Measurements from ENCODE around the gene CALM3.

The CALM3 gene

DNA sequence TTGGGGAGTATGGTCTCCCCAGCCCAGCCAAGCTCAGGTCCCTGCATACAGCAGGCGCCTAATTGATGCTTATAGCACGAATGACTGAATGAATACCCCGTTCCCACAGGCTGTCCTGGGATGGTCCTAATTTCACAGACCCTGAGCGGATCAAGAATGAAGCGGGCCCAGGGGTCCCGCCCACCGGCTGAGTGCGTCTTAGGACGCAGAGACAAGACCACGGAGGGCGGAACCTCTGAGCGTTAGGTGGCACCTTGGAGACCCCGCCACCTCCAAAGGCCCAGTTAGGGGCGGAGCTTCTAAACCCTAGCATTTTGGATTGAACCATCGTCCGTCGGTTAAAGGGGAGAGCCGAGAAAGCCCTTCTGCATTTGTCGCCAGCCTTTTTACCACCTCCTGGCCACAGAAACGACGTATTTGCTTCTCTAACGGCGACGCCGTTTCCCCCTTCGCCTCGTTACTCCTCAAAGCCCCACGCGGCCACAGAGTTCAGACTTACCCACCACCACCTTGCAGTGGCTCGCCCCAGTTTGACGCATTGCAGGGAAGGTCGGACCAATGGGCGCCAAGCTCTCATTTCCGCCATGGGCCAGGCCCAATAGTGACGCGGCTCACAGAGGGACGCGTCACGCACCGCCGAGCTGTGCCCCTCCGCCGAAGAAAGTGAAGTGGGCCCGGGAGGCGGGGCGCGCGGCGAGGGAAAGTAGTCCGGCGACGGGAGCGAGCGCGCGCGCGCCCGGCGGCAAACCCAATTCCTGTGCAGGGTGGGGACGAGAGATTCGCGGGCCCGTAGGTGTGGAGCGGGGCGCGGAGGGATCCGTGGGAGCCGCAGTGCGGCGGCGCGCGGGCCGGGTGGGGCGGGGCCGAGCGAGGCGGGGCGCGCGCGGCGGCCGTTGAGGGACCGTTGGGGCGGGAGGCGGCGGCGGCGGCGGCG is 479 bp upstream of the CALM3 start:
- Histone ChIP-seq H3K79me2 (ENCODE audit: low read length) (peaks cover 44% of the 10 kb centered on the region), H3K36me3 (replicated peaks; ENCODE audit: insufficient read depth, low read length) (no peaks in the 10 kb centered on the region), H3K4me2 (ENCODE audit: low read depth, low read length) (peak overlapping the region; percentile 81), H3K9me3 (replicated peaks; ENCODE audit: insufficient read depth, low read length) (no peaks in the 10 kb centered on the region), H3F3A (ENCODE audit: insufficient read depth, low read length) (0 out of 2 replicates have a peak, but pooled peaks cover 3% of the 10 kb centered on the region), H3K9ac (ENCODE audit: low read length) (peak overlapping the region; percentile 99), H3K9me2 (replicated peaks; ENCODE audit: insufficient read depth, low read length) (no peaks in the 10 kb centered on the region), H2AFZ (ENCODE audit: low read length) (peak overlapping the region; percentile 94), H4K20me1 (ENCODE audit: insufficient read depth, low read length) (peaks cover 17% of the 10 kb centered on the region), H3K27ac (ENCODE audit: low read length) (peak overlapping the region; percentile 92), H3K4me3 (ENCODE audit: low read length) (peak overlapping the region; percentile 99), H3K4me1 (ENCODE audit: low read length) (peaks cover 13% of the 10 kb centered on the region), H3K27me3 (replicated peaks; ENCODE audit: insufficient read depth, low read length) (no peaks in the 10 kb centered on the region)
- DNase-seq, result peak; percentile 97
- TF ChIP-seq EZH2 (optimal IDR thresholded peaks at IDR 0.05; ENCODE audit: low read depth, low read length) (no peak), EZH2phosphoT487 (IDR thresholded peaks at IDR 0.05; ENCODE audit: low read length) (no peak)
- TF ChIP-seq, protein P1, sequence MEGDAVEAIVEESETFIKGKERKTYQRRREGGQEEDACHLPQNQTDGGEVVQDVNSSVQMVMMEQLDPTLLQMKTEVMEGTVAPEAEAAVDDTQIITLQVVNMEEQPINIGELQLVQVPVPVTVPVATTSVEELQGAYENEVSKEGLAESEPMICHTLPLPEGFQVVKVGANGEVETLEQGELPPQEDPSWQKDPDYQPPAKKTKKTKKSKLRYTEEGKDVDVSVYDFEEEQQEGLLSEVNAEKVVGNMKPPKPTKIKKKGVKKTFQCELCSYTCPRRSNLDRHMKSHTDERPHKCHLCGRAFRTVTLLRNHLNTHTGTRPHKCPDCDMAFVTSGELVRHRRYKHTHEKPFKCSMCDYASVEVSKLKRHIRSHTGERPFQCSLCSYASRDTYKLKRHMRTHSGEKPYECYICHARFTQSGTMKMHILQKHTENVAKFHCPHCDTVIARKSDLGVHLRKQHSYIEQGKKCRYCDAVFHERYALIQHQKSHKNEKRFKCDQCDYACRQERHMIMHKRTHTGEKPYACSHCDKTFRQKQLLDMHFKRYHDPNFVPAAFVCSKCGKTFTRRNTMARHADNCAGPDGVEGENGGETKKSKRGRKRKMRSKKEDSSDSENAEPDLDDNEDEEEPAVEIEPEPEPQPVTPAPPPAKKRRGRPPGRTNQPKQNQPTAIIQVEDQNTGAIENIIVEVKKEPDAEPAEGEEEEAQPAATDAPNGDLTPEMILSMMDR (IDR thresholded peaks at IDR 0.05; ENCODE audit: low read length), result no peak

DNA sequence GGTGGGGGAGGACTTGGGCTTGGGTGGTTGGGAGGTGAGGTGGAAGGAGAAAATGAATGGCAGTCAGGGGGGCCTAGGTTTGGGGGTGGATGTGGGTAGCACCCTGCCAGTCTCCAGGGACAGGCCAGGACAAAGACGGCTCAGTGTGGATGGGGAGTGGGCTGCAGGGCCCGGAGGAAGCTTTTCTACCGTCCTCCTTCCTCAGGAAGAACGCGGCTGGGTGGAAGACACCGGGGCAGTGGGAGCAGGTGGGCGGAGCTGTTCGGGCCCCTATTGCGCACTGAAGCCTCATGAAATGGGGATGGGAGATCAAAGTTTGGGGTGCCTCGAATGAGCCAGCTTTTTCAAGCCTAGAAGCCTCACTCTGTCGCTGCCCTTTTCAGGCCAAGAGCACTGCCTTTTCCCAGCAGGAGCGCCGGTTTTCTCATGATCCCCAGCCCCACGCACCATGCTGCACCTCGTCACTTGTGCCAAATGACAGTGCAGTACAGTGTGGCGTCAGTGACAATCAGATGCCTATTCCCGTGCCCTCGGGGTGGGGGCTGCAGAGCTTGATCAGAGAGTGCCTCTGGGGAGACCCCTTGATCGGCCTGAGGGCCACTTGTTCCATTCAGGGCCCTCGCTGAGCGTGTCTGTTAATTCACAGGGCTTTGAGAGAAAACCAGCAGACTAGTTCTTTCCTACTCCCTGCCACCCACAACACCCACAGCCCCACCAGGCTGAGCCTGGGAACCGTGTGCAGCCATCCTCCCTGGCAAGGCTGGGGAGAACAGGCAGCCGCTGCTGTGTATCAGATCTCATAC is 1.5 kb downstream of the CALM3 start:
- H4K20me1 ChIP-seq (ENCODE audit: insufficient read depth, low read length), result peaks cover 25% of the 10 kb centered on the region
- no peak overlapping the region for H2AFZ ChIP-seq (ENCODE audit: low read length)
- peak overlapping the region; percentile 95; the same call in 1 of the 2 replicates for H3K9ac ChIP-seq (ENCODE audit: low read length)
- H3K4me2 ChIP-seq (ENCODE audit: low read depth, low read length), result peak overlapping the region; percentile 81
- H3K27me3 ChIP-seq (replicated peaks; ENCODE audit: insufficient read depth, low read length), result no peaks in the 10 kb centered on the region
- H3K4me3 ChIP-seq (ENCODE audit: low read length), result peak overlapping the region; percentile 99
- no peaks in the 10 kb centered on the region for H3K9me3 ChIP-seq (replicated peaks; ENCODE audit: insufficient read depth, low read length)
- 0 out of 2 replicates have a peak, but pooled peaks cover 3% of the 10 kb centered on the region for H3F3A ChIP-seq (ENCODE audit: insufficient read depth, low read length)
- DNase-seq, result no peak
- TF ChIP-seq EZH2phosphoT487 (IDR thresholded peaks at IDR 0.05; ENCODE audit: low read length) (no peak), EZH2 (optimal IDR thresholded peaks at IDR 0.05; ENCODE audit: low read depth, low read length) (no peak)
- TF ChIP-seq, protein P1 (IDR thresholded peaks at IDR 0.05; ENCODE audit: low read length), result no peak
- peaks cover 51% of the 10 kb centered on the region for H3K79me2 ChIP-seq (ENCODE audit: low read length)
- H3K9me2 ChIP-seq (replicated peaks; ENCODE audit: insufficient read depth, low read length), result no peaks in the 10 kb centered on the region
- H3K4me1 ChIP-seq (ENCODE audit: low read length), result peaks cover 13% of the 10 kb centered on the region
- H3K27ac ChIP-seq (ENCODE audit: low read length), result no peak overlapping the region
- H3K36me3 ChIP-seq (replicated peaks; ENCODE audit: insufficient read depth, low read length), result no peaks in the 10 kb centered on the region

DNA sequence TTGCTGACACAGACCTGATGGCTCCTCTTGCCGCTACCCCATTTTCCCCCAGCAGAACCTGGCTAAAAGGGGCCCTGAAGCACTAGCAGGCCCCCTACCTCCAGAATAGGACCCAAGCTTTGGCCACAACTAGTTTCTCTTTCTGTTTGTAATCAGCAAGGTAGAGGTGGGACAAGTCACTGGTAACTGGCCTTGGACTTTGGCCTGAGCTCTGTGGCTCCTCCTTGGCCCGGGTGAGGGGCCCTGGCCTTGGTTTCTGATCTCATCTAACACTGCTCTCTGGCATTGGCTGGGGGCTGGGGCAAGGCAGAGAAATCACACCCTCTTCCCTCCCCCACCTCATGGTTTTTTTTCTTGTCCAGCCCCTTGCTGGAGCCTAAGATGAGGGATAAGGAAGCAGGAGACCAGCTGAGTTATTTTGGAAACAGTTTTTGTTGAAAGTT is 2.1 kb downstream of the CALM3 start:
- peak overlapping the region; percentile 81 for H3K4me2 ChIP-seq (ENCODE audit: low read depth, low read length)
- peaks cover 13% of the 10 kb centered on the region for H3K4me1 ChIP-seq (ENCODE audit: low read length)
- 0 out of 2 replicates have a peak overlapping the region, but pooled peaks have one; percentile 95 for H3K9ac ChIP-seq (ENCODE audit: low read length)
- H3K4me3 ChIP-seq (ENCODE audit: low read length), result peak overlapping the region; percentile 99
- H3K27me3 ChIP-seq (replicated peaks; ENCODE audit: insufficient read depth, low read length), result no peaks in the 10 kb centered on the region
- DNase-seq, result peak; percentile 35
- H3F3A ChIP-seq (ENCODE audit: insufficient read depth, low read length), result 0 out of 2 replicates have a peak, but pooled peaks cover 3% of the 10 kb centered on the region
- no peaks in the 10 kb centered on the region for H3K9me2 ChIP-seq (replicated peaks; ENCODE audit: insufficient read depth, low read length)
- TF ChIP-seq, protein P1 (IDR thresholded peaks at IDR 0.05; ENCODE audit: low read length), result no peak
- TF ChIP-seq EZH2phosphoT487 (IDR thresholded peaks at IDR 0.05; ENCODE audit: low read length), result no peak
- no peak for TF ChIP-seq EZH2 (optimal IDR thresholded peaks at IDR 0.05; ENCODE audit: low read depth, low read length)
- no peaks in the 10 kb centered on the region for H3K9me3 ChIP-seq (replicated peaks; ENCODE audit: insufficient read depth, low read length)
- H3K79me2 ChIP-seq (ENCODE audit: low read length), result peaks cover 51% of the 10 kb centered on the region
- no peaks in the 10 kb centered on the region; the same call in 1 of the 2 replicates for H3K36me3 ChIP-seq (replicated peaks; ENCODE audit: insufficient read depth, low read length)
- no peak overlapping the region for H3K27ac ChIP-seq (ENCODE audit: low read length)
- peaks cover 25% of the 10 kb centered on the region for H4K20me1 ChIP-seq (ENCODE audit: insufficient read depth, low read length)
- H2AFZ ChIP-seq (ENCODE audit: low read length), result no peak overlapping the region
